Measurements from ENCODE around the gene HAGH.

HAGH gene

DNA sequence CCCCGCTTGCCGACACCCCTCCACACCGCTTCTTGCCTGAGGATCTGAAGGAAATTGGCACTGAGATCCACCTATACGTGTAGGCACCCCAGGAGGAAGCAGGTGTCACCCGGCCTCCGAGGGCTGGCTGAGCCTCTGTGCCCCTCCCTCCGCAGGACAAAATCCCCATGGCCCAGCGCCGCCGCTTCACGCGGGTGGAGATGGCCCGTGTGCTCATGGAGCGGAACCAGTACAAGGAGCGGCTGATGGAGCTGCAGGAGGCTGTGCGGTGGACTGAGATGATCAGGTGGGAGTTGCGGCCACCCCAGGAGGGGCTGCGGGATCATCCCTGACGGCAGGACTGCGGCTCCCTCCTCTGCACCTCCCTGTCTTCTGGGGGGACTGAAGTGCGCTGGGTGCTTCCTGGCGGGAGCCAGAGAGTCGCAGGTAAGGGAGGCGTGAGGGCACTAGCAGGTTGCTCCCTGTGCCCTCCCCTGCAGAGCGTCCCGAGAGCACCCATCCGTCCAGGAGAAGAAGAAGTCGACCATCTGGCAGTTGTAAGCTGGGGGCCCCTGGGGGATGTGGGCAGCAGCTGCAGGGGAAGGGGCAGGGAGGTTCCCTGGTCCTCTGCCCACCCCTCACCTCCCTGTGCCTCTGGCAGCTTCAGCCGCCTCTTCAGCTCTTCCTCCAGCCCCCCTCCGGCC lies 64.3 kb downstream of the HAGH start:
- DNase-seq (ENCODE audit: low read depth, low spot score), result no peak

- DNase-seq (ENCODE audit: low read depth, low spot score), result no peak
These were observed 64.9 kb downstream of the HAGH start for GRCh38 chr16:1761751-1762150.

- no peak for DNase-seq (ENCODE audit: low read depth, low spot score)
These were observed 65.7 kb downstream of the HAGH start for GRCh38 chr16:1760911-1761310.

- DNase-seq (ENCODE audit: low read depth, low spot score), result no peak
These were observed 67.1 kb downstream of the HAGH start for GRCh38 chr16:1759511-1759910.

DNA sequence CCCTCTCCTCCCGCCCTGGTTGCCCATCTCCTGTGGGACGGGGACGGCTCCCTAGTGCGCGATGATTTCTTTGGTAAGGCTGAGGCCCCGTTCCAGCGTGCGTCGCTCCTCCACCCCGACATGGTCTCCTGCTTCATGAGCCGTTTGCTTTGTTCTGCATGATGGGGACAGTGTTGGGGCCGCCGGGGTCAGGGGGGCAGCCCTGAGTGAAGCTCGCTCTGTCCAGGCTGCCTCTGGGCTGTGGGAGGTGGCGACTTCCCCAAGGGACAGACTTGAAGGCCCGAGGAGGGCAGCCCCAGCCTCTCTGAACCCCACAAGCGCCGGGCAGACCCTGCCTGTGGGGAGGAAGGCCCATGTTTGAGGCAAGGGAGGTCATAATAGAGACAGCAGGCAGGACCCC lies 67.7 kb downstream of the HAGH start:
- no peak for DNase-seq (ENCODE audit: low read depth, low spot score)

DNA sequence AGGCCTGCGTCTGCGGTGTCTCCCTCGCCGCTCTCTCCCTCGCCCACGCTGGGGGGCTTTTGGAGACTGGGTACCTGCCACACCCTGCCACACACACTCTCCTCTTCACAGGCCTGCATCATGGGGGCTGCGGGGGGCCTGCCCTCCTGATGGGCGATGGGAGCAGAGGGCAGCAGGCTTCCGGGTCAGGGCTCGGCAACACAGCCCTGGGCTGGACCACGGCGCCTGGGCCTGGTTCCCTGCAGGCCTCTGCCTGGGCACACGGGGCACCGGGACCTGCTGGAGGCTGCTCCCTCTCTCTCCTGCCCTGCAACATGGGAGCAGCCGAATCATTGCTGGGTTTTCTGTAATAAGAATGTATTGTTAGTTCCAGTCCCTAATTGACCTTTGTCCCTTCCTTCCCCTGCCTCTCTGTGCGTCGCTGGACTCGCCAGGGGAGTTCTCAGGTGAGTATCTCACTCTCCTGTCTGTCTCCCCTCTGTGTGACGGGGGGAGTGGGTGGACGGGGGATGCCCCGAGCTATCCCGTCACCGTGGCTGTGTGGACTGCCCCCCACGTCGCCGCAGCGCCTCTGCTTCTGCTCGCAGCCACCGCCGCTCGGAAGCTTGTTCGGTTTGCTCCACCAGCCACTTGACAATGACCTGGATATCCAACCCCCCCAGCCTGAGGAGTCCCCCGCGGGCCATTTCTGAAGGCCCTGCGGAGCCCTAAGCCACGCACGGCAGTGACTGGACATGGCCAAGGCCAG lies 68.7 kb downstream of the HAGH start:
- DNase-seq (ENCODE audit: low read depth, low spot score), result no peak
